SW480 (cell line): Measurements from ENCODE around the gene SLC24A3.

Source experiments
- DNase-seq: peaks from one replicate; pipeline ENCODE4 v3.0.0-alpha.2; 2016; ENCODE audit warnings: low spot score

SLC24A3 gene

DNA sequence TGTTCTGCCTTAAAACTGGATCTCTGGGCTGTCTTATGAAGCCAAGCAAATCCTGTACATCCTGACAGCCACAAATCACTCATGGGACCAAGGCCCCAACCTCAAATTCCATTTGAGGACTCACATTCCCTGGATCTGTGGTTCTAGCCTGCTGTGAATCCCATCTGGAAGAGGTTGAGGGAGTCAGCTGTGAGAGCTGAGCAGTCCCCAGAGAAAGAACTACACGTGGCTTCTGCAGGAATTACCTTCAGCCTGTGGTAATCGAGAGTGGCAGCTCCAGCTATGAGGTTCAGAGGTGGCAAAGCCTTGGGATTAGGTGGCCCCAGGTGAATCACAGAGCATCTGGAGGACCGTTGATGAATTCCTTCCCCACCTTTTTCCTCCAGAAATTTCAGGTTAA lies 245.2 kb downstream of the SLC24A3 start:
- DNase-seq, result no peak

- no peak for DNase-seq
Observed at GRCh38 chr20:19460386-19460785, 247.9 kb downstream of the SLC24A3 start.

- DNase-seq, result no peak
Observed at GRCh38 chr20:19462491-19462890, 250.0 kb downstream of the SLC24A3 start.

- DNase-seq, result no peak
Observed at GRCh38 chr20:19463597-19463996, 251.2 kb downstream of the SLC24A3 start.

DNA sequence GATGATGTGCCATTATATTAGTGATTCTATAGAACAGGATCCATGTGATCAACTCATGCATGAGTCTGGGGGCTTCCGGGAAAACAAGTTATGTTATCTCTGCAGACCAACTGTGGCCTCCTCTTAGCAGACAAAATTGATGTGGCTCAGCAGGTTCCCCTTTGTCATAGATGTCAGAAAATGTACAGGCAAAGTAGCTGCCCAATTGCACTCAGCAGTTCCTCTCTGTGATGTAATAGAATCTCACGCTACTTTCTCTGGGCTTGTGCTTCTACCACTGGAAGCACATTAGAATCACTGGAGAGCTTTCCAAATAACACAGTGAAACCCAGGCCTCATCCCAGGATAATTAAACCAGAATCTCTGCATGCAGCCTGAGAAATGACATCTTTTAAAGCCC lies 253.1 kb downstream of the SLC24A3 start:
- no peak for DNase-seq

DNA sequence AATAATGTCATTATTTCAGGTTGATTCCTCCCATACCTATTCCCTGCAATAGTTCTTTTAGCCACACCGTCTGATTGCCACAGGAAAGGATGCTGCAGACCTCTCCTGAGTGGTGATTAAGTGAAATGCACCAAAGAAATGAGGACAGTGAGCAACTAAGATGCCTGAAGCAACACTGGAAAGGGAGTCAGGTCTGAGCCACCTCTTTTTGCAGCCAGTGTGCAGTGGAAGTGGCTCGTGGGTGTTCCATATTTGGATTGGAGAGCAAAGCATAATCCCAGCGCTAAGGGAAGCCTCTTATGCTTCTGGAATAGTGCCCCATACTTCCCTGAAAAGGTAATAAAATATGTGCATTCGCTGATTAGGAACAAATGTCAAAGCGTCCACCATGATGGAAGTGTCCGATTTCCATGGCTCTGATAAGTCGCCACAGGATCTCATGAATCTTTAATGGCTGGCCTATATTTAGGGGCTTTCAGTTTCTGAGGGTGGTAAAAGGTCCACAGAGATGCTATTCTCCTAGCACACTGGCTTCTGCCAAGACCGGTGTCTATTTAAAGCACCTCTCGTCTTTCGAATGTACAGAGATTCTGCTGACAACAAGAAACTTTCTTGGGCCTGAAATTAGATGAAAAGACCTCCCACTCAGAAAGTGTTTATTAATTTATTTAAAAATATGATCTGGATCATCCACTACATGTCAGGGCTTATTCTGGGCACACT lies 253.9 kb downstream of the SLC24A3 start:
- no peak for DNase-seq

- DNase-seq, result no peak
Observed at GRCh38 chr20:19473216-19473921, 260.9 kb downstream of the SLC24A3 start.

DNA sequence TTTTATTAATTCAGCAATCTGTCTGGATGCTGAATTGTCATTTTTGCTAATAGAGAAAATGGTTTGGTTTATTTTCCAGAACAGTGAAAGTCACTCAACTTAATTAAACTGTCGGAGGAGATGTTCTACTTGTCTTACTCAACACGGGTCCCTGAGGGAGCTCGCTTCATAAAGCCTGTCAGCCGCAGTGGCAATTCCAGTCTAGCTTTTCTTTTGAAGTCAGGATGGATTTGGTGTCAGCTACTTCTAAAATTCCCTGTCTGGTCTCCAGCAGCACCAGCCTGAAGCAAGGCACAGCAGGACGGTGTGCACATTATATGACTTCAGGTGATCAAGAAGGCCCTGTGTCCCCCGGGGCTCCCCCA lies 261.5 kb downstream of the SLC24A3 start:
- DNase-seq, result no peak

DNA sequence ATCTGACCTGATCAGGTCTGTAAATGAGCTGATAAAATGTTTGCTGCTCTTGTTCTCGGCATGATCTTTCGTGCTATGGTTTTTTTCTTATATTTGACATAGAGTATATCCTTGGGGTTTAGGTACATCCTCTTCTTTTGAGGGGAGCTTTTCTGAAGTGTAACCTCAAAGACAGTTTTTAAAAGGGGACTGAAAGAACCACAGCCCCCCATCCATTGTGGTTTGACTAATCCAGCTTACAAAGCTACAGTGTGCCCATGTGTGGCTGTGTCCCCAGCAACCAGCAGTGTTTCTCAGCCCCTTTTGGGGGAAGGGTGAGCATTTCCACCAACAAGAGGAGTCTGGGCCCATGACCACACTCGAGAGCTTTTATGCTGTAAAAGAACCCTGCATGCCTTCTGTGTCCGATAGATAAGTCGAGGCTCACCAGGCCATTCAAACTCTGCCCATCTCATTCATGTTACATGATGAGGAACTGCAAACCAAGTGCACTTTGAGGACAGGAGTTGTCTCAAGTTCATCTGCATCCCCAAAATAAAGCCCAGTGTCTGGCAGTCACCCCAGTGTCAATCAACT lies 266.0 kb downstream of the SLC24A3 start:
- DNase-seq, result no peak

GRCh38 chr20:19482726-19483125 lies 270.3 kb downstream of the SLC24A3 start:
- no peak for DNase-seq

GRCh38 chr20:19483309-19483708 lies 270.9 kb downstream of the SLC24A3 start:
- DNase-seq, result no peak

DNA sequence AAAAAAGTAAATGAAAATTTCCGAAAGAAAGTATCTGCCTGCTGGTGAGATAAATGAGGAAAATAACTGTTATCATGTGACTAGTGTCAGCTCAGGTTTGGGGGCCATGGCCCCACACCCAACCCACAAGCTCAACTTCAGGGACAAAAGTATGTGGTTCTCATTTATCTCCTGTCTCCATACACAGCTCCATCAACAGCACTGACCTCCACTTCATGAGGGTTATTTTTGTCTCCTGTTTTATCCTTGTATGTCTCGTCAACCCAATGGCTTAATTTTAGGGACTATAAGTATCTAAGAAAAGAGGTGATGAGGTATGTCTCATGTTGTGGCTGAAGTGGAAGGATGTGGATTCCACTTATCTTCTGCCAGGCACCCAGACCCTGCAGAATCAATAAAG lies 274.0 kb downstream of the SLC24A3 start:
- no peak for DNase-seq

GRCh38 chr20:19487420-19487819 lies 275.0 kb downstream of the SLC24A3 start:
- no peak for DNase-seq

- no peak for DNase-seq
Observed at GRCh38 chr20:19491241-19491640, 278.8 kb downstream of the SLC24A3 start.

DNA sequence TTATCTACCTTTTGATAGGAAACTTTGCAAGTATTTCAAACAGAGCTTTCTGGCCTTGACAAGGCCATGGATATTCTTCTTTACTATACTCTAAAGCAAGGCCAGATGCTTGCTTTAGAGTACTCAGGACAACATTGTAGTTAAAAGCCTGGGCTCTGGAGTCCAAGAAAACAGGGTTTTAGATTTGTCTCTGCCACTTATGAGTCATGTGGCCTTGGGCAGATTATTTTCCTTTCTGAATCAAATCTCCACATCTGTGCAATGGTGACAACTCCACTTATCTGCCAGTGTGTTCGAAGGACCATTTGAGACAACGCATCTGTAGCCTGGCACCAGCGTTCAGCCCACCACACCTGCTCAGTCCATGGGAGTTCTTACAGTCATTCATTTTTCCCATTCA lies 279.7 kb downstream of the SLC24A3 start:
- DNase-seq, result no peak

DNA sequence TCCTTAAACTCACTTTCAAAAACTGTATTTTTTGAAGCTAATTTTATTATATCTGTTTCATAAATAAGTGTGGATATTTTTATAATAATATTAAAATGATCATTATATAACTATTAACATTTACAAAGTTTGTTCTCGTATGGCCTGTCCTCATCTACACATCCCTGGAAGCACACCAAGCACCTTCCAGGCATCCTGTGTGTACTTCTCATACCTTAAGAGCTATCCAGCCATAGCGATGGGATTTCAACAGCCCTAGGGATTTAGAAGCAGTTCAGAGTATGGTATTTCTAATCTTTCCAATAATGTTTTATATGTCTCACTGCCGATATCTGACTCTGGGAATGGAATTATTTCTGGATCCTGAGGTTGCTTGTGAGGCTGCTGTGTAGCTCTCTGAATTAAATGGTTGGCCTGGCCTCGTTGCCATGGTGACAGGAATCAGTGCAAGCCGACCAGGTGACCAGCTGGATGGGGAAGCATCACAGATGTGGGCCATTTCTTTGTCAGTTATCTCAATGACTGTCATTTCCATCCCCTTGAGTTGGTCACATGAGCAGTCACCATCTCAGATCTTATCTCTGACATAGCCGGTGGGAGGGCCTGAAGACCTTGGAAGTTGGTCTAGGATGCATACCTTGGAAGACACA lies 280.4 kb downstream of the SLC24A3 start:
- no peak for DNase-seq

DNA sequence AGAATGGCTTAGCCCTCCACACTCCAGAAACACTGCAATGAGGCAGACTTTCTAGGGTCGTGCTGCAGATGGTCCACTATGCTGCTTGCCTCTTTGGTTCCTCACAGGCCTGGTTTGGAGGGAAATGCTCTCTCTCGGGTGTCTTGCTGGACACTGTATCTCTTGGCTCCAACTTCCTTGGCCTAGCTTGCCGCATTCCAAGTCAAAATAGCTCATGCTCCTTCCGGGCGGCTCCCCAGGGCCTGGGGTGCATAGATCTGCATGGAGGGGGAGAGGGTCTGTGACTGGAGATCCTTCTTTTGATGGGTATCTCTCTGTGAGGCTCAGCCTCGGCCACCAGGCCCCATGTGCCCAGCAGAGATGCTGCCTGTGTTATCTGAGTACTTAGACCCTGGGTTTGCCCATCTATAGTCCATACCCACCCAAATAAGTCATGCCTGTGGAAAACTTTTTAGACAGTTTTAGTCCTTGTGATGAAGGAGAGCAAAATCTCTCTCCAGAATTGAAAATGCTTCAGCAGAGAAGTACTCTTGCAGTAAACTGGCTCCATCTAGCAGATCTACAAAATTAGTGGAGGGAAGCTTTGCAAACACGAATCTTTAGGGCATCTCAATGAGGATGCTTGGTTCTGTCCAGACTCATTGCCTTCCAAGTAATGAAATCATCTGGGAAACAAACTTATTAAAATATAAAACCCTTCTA lies 281.5 kb downstream of the SLC24A3 start:
- no peak for DNase-seq

DNA sequence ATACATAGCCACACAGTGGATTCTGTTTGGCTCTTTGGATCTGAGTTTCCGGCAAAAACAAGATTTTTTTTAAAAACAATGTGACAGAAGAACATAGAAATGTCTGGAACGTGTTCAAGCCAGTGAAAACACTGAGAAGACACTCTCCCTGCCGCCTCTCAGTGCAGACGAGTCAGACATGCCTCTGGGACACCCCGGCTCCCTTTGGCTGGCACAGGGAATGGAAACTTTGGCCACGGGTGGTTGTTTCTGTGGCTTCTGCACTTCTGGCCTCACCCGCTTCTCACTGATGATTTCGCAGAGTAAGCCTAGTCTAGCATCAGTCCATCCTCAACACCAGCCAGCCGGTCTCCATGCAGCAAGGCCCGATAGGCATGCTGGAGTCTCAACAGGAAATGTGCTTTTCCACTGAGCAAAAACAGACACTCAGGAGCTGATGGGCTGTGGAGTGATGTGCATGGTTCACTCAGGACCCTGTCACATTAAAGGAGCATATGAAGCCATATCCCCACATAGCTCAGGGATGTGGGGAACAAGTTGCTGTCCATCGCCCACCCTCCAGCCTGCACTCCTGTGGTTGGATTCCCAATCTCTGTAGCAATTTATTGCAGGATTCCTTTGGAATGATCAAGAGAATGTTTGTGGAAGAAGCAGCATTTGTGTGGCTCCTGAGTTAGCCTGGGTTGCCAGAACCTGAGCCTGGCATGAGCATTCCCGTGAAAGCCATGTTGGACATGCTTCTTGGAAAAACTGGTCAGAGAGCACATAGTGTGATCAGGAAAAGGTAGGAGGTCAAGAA lies 283.7 kb downstream of the SLC24A3 start:
- DNase-seq, result no peak

DNA sequence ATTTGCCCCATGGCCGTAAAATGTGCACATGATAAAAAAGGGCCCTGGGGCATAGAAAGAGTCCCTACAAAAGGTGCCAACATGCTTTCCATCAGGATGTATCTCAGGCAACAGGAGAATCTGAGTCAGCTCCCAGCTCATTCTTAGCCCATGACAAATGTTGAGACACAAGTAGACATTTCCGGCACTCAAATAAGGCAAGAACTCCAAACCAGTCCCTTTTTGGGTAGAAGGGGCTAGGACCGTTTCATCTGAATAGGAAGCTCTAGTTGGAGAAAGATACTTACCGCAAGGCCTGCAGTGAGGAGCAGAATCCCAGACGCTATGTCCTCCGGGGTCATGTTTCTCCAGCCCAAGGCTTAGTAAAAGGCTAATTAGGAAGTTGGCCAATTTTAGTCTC lies 284.6 kb downstream of the SLC24A3 start:
- DNase-seq, result no peak

GRCh38 chr20:19498756-19499155 lies 286.3 kb downstream of the SLC24A3 start:
- DNase-seq, result no peak

DNA sequence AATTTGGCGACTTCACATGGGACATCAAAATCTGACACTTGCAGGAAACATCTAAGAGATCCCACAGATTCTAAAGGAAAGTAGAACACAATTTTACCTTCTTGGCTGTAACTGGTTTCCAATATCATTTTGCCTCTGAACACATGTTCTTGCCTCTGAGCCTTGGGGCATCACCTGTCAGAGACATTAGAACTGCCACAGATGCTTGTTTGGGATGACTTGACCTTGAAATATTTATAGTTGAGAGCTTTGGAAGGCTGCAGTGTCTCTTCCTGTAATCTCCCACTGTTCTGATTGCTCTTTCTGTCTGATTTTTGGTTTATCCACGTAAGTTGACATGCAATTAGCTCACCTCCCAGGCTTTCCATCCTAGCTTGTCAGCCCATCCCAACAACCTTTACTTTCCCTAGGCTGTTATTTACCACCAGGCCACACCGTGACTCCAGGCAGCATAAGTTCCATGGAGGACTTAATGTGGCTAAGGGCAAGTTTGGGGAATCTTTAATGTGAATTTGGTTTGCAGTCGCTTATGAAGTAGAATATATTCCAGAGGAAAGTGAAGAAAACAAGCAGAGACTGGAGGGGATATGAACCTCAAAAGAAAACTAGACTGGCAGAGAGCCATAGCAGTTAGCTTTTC lies 289.2 kb downstream of the SLC24A3 start:
- no peak for DNase-seq
